ENCODE data around the gene AGAP3. TPM values are rescaled to one million over a fixed set of nuclear protein-coding genes. Genes with fewer than 3 reads are reported as not detected.
A peak's percentile ranks its signal among the peaks of the same experiment; 100 is the strongest.
"Not testable (repeated sequence)": the region's sequence is repeated elsewhere in the genome, so short reads cannot be mapped to it uniquely, and the experiment has no call there.

Gene AGAP3
- 10 to 100 TPM; 26.9 to 28.4 TPM for total RNA-seq

GRCh38 chr7:151085691-151086620 lies at the start of gene AGAP3:
Gene AGAP3 (plus strand): TSS chr7:151086475. CDS start chr7:151086742, 267 bp downstream.
- Mint-ChIP-seq H3K27ac (no peak within 1 kb of the TSS), H3K4me1 (ENCODE audit: low read depth) (peaks cover 43% of the 10 kb centered on the region), H3K27me3 (ENCODE audit: low read depth) (peaks cover 15% of the 10 kb centered on the region), H3K9me3 (no peaks in the 10 kb centered on the region), H3K4me3 (peak within 1 kb of the TSS; percentile 87 to 93), H3K36me3 (ENCODE audit: insufficient read depth in 2 of 2) (peaks cover 0 to 3% of the 10 kb centered on the region in 2 donors)
- peak; percentile 22 to 43 for ATAC-seq (replicated peaks in 1 of 2)
- DNase-seq = peak; percentile 66

GRCh38 chr7:151038951-151039849 lies 47.1 kb upstream of the AGAP3 start:
- ATAC-seq (replicated peaks in 1 of 2) (peak; percentile 96 to 97), DNase-seq (peak; percentile 82 to 86)
- no peaks in the 10 kb centered on the region for H3K9me3 Mint-ChIP-seq
- H3K27ac Mint-ChIP-seq = peak overlapping the region; percentile 58
- no peaks in the 10 kb centered on the region for H3K27me3 Mint-ChIP-seq (ENCODE audit: low read depth)
- peaks cover 2% of the 10 kb centered on the region in 2 donors for H3K36me3 Mint-ChIP-seq (ENCODE audit: insufficient read depth in 2 of 2)
- peak overlapping the region; percentile 55 to 66 for H3K4me3 Mint-ChIP-seq
- H3K4me1 Mint-ChIP-seq (ENCODE audit: low read depth) = peaks cover 18% of the 10 kb centered on the region

GRCh38 chr7:151039850-151040548 lies 46.3 kb upstream of the AGAP3 start:
- no peak overlapping the region for H3K27ac Mint-ChIP-seq

GRCh38 chr7:151040616-151041375 lies 45.5 kb upstream of the AGAP3 start:
- no peaks in the 10 kb centered on the region for H3K27me3 Mint-ChIP-seq (ENCODE audit: low read depth)
- peak overlapping the region; percentile 65 for H3K27ac Mint-ChIP-seq
- no peaks in the 10 kb centered on the region for H3K9me3 Mint-ChIP-seq
- peaks cover 18% of the 10 kb centered on the region for H3K4me1 Mint-ChIP-seq (ENCODE audit: low read depth)
- no peak for DNase-seq
- ATAC-seq (replicated peaks in 1 of 2) = no peak
- H3K36me3 Mint-ChIP-seq (ENCODE audit: insufficient read depth in 2 of 2) = peaks cover 2% of the 10 kb centered on the region in 2 donors
- H3K4me3 Mint-ChIP-seq = no peak overlapping the region

More at GRCh38 chr7:151039850-151040548, 46.3 kb upstream of the AGAP3 start:
- DNase-seq (no peak), ATAC-seq (replicated peaks in 1 of 2) (no peak)
- Mint-ChIP-seq H3K9me3 (no peaks in the 10 kb centered on the region), H3K27me3 (ENCODE audit: low read depth) (no peaks in the 10 kb centered on the region), H3K36me3 (ENCODE audit: insufficient read depth in 2 of 2) (peaks cover 2% of the 10 kb centered on the region in 2 donors), H3K4me3 (no peak overlapping the region), H3K4me1 (ENCODE audit: low read depth) (peaks cover 18% of the 10 kb centered on the region)

GRCh38 chr7:151043449-151043848 lies 42.8 kb upstream of the AGAP3 start:
- peaks cover 17% of the 10 kb centered on the region for H3K4me1 Mint-ChIP-seq (ENCODE audit: low read depth)
- DNase-seq; H3K36me3 Mint-ChIP-seq (ENCODE audit: insufficient read depth in 2 of 2); H3K9me3 Mint-ChIP-seq; H3K27ac Mint-ChIP-seq; ATAC-seq (replicated peaks in 1 of 2); H3K4me3 Mint-ChIP-seq; H3K27me3 Mint-ChIP-seq (ENCODE audit: low read depth): not testable (repeated sequence)

- ATAC-seq (replicated peaks in 1 of 2) (no peak), DNase-seq (no peak)
- Mint-ChIP-seq H3K4me3 (no peak overlapping the region), H3K4me1 (ENCODE audit: low read depth) (peaks cover 12% of the 10 kb centered on the region), H3K27ac (no peak overlapping the region), H3K9me3 (no peaks in the 10 kb centered on the region), H3K36me3 (ENCODE audit: insufficient read depth in 2 of 2) (peaks cover 0 to 2% of the 10 kb centered on the region in 2 donors), H3K27me3 (ENCODE audit: low read depth) (no peaks in the 10 kb centered on the region)
Observed at GRCh38 chr7:151043959-151044358, 42.3 kb upstream of the AGAP3 start.

- Mint-ChIP-seq H3K4me3 (no peak overlapping the region), H3K9me3 (no peaks in the 10 kb centered on the region), H3K27ac (no peak overlapping the region), H3K4me1 (ENCODE audit: low read depth) (no peaks in the 10 kb centered on the region), H3K36me3 (ENCODE audit: insufficient read depth in 2 of 2) (peaks cover 0 to 2% of the 10 kb centered on the region in 2 donors), H3K27me3 (ENCODE audit: low read depth) (no peaks in the 10 kb centered on the region)
- no peak for ATAC-seq (replicated peaks in 1 of 2)
- DNase-seq = no peak
Observed at GRCh38 chr7:151045262-151045661, 41.0 kb upstream of the AGAP3 start.

GRCh38 chr7:151045967-151046366 lies 40.3 kb upstream of the AGAP3 start:
- no peak for ATAC-seq (replicated peaks in 1 of 2)
- DNase-seq = no peak
- H3K27me3 Mint-ChIP-seq (ENCODE audit: low read depth) = no peaks in the 10 kb centered on the region
- H3K27ac Mint-ChIP-seq = no peak overlapping the region
- H3K4me3 Mint-ChIP-seq = no peak overlapping the region
- no peaks in the 10 kb centered on the region for H3K9me3 Mint-ChIP-seq
- no peaks in the 10 kb centered on the region for H3K4me1 Mint-ChIP-seq (ENCODE audit: low read depth)
- H3K36me3 Mint-ChIP-seq (ENCODE audit: insufficient read depth in 2 of 2) = peaks cover 0 to 2% of the 10 kb centered on the region in 2 donors

- Mint-ChIP-seq H3K27ac (no peak overlapping the region), H3K4me1 (ENCODE audit: low read depth) (no peaks in the 10 kb centered on the region), H3K36me3 (ENCODE audit: insufficient read depth in 2 of 2) (peaks cover 0 to 1% of the 10 kb centered on the region in 2 donors), H3K9me3 (no peaks in the 10 kb centered on the region), H3K27me3 (ENCODE audit: low read depth) (no peaks in the 10 kb centered on the region), H3K4me3 (no peak overlapping the region)
- DNase-seq (no peak), ATAC-seq (replicated peaks in 1 of 2) (no peak)
Observed at GRCh38 chr7:151046603-151047573, 39.4 kb upstream of the AGAP3 start.

- H3K4me1 Mint-ChIP-seq (ENCODE audit: low read depth) = peaks cover 4% of the 10 kb centered on the region
Observed at GRCh38 chr7:151047976-151048815, 38.1 kb upstream of the AGAP3 start, which contains the start of gene ASIC3. Gene ASIC3 (plus strand): TSS chr7:151048531. CDS start chr7:151048886, 355 bp downstream.

More at GRCh38 chr7:151047976-151048815, 38.1 kb upstream of the AGAP3 start, which contains the start of gene ASIC3:
- no peak for DNase-seq
- no peaks in the 10 kb centered on the region for H3K9me3 Mint-ChIP-seq
- no peak within 1 kb of the TSS for H3K27ac Mint-ChIP-seq
- no peaks in the 10 kb centered on the region for H3K36me3 Mint-ChIP-seq (ENCODE audit: insufficient read depth in 2 of 2)
- no peaks in the 10 kb centered on the region for H3K27me3 Mint-ChIP-seq (ENCODE audit: low read depth)
- no peak within 1 kb of the TSS for H3K4me3 Mint-ChIP-seq
- no peak for ATAC-seq (replicated peaks in 1 of 2)
